ENCODE data around the gene VSTM2L. TPM values are rescaled to one million over a fixed set of nuclear protein-coding genes. Genes with fewer than 3 reads are reported as not detected.

The VSTM2L gene
- total RNA-seq, 1 donor from 2014 or later = 2.9 TPM

GRCh38 chr20:37945091-37945547 is 42.2 kb downstream of the VSTM2L start:
- no peak overlapping the region for H3K27ac ChIP-seq
- no peaks in the 10 kb centered on the region for H3F3A ChIP-seq (ENCODE audit: low read depth)
- Mint-ChIP-seq H3K27ac (peak overlapping the region; percentile 90), H3K27me3 (ENCODE audit: insufficient read depth, low read depth) (peaks cover 14% of the 10 kb centered on the region), H3K36me3 (peaks cover 5% of the 10 kb centered on the region), H3K9me3 (peaks cover 18% of the 10 kb centered on the region), H3K4me3 (peak overlapping the region; percentile 30), H3K4me1 (peaks cover 30% of the 10 kb centered on the region)
- TF ChIP-seq EZH2phosphoT487 (IDR thresholded peaks at IDR 0.05) = no peak
- no peak for TF ChIP-seq CTCF (IDR thresholded peaks at IDR 0.05)
- no peak for TF ChIP-seq EZH2 (IDR thresholded peaks at IDR 0.05)
- no peak overlapping the region for H3K4me3 ChIP-seq
- H3K36me3 ChIP-seq = no peaks in the 10 kb centered on the region
- peaks cover 6% of the 10 kb centered on the region for H3K4me1 ChIP-seq
- H4K20me1 ChIP-seq (ENCODE audit: low read depth) = no peaks in the 10 kb centered on the region
- no peak overlapping the region for H3K4me2 ChIP-seq
- H3K9ac ChIP-seq = no peak overlapping the region
- no peaks in the 10 kb centered on the region for H3K9me3 ChIP-seq (ENCODE audit: low read depth)
- H2AFZ ChIP-seq (replicated peaks) = no peak overlapping the region
- H3K79me2 ChIP-seq (ENCODE audit: low read depth) = no peaks in the 10 kb centered on the region
- H3K27me3 ChIP-seq = no peaks in the 10 kb centered on the region
- DNase-seq (ENCODE audit: low spot score) = no peak

GRCh38 chr20:37946946-37947345 is 44.0 kb downstream of the VSTM2L start:
- Histone ChIP-seq H3K4me1 (peaks cover 6% of the 10 kb centered on the region), H3K27me3 (no peaks in the 10 kb centered on the region), H3F3A (ENCODE audit: low read depth) (no peaks in the 10 kb centered on the region), H3K9ac (no peak overlapping the region), H4K20me1 (ENCODE audit: low read depth) (no peaks in the 10 kb centered on the region), H3K36me3 (no peaks in the 10 kb centered on the region), H2AFZ (replicated peaks) (no peak overlapping the region), H3K9me3 (ENCODE audit: low read depth) (no peaks in the 10 kb centered on the region), H3K4me2 (no peak overlapping the region), H3K27ac (no peak overlapping the region), H3K79me2 (ENCODE audit: low read depth) (no peaks in the 10 kb centered on the region), H3K4me3 (no peak overlapping the region)
- no peak overlapping the region for H3K4me3 Mint-ChIP-seq
- H3K27me3 Mint-ChIP-seq (ENCODE audit: insufficient read depth, low read depth) = peaks cover 10% of the 10 kb centered on the region
- H3K27ac Mint-ChIP-seq = no peak overlapping the region
- TF ChIP-seq CTCF (IDR thresholded peaks at IDR 0.05) = no peak
- TF ChIP-seq EZH2phosphoT487 (IDR thresholded peaks at IDR 0.05) = no peak
- no peak for TF ChIP-seq EZH2 (IDR thresholded peaks at IDR 0.05)
- H3K36me3 Mint-ChIP-seq = peaks cover 5% of the 10 kb centered on the region
- no peak for DNase-seq (ENCODE audit: low spot score)
- H3K9me3 Mint-ChIP-seq = peaks cover 25% of the 10 kb centered on the region
- peaks cover 23% of the 10 kb centered on the region for H3K4me1 Mint-ChIP-seq

- H3K9me3 ChIP-seq (ENCODE audit: low read depth) = no peaks in the 10 kb centered on the region
- H3K4me3 ChIP-seq = no peak overlapping the region
- H3K27me3 Mint-ChIP-seq (ENCODE audit: insufficient read depth, low read depth) = peaks cover 10% of the 10 kb centered on the region
- H2AFZ ChIP-seq (replicated peaks) = no peak overlapping the region
- no peak for TF ChIP-seq EZH2 (IDR thresholded peaks at IDR 0.05)
- no peak for TF ChIP-seq CTCF (IDR thresholded peaks at IDR 0.05)
- TF ChIP-seq EZH2phosphoT487 (IDR thresholded peaks at IDR 0.05) = no peak
- H3K79me2 ChIP-seq (ENCODE audit: low read depth) = no peaks in the 10 kb centered on the region
- no peaks in the 10 kb centered on the region for H3K27me3 ChIP-seq
- H3K36me3 ChIP-seq = no peaks in the 10 kb centered on the region
- no peaks in the 10 kb centered on the region for H4K20me1 ChIP-seq (ENCODE audit: low read depth)
- H3K9ac ChIP-seq = no peak overlapping the region
- H3K36me3 Mint-ChIP-seq = peaks cover 5% of the 10 kb centered on the region
- H3K4me2 ChIP-seq = no peak overlapping the region
- H3K27ac ChIP-seq = no peak overlapping the region
- peaks cover 18% of the 10 kb centered on the region for H3K4me1 Mint-ChIP-seq
- no peak overlapping the region for H3K4me3 Mint-ChIP-seq
- no peak for DNase-seq (ENCODE audit: low spot score)
- H3K4me1 ChIP-seq = peaks cover 6% of the 10 kb centered on the region
- peaks cover 28% of the 10 kb centered on the region for H3K9me3 Mint-ChIP-seq
- no peaks in the 10 kb centered on the region for H3F3A ChIP-seq (ENCODE audit: low read depth)
- H3K27ac Mint-ChIP-seq = no peak overlapping the region
Measured at GRCh38 chr20:37947943-37948342, 45.0 kb downstream of the VSTM2L start.
